SU-DHL-6 (cell line): ENCODE results near the gene TRIM23.

ENCODE experiments used
- CTCF ChIP-seq: fragments of 200-600 bp; sonication (generic); IDR thresholded peaks from one replicate; pipeline ENCODE4 v1.5.1; 2017; ENCODE audit warnings: antibody characterized with exemption, mild to moderate bottlenecking, low read length, moderate library complexity; ENCODE audit not compliant: insufficient read depth, poor library complexity, severe bottlenecking
- EZH2phosphoT487 ChIP-seq: fragments of 200-600 bp; sonication (generic), shearing (Covaris generic); conservative IDR thresholded peaks from 2 replicates; pipeline ENCODE4 v1.6.1; 2018; ENCODE audit warnings: mild to moderate bottlenecking, antibody characterized with exemption, low read length, moderate library complexity, mixed read lengths

- TF ChIP-seq EZH2phosphoT487 (no peak), CTCF (no peak)
Observed at GRCh38 chr5:65640240-65640639, 16.1 kb upstream of the TRIM23 start.
